Loucy (cell line): ENCODE measurements around the gene FCHSD2.
"Not testable (repeated sequence)": the region's sequence is repeated elsewhere in the genome, so short reads cannot be mapped to it uniquely, and the experiment has no call there.

Experiments used
- H2AFZ ChIP-seq: fragments of 200-600 bp; sonication (generic); 2 replicates; pipeline ENCODE4 v1.6.0; 2016; ENCODE audit warnings: antibody characterized with exemption, mild to moderate bottlenecking, low read length, moderate library complexity
- H3F3A ChIP-seq: fragments of 200-600 bp; 2 replicates; pipeline ENCODE4 v1.6.0; 2016; ENCODE audit warnings: antibody characterized with exemption, low read depth, mild to moderate bottlenecking
- H3K27me3 ChIP-seq: fragments of 200-600 bp; sonication (generic); 2 replicates; pipeline ENCODE4 v1.6.1; 2014; ENCODE audit warnings: low read length, mild to moderate bottlenecking; ENCODE audit not compliant: insufficient read depth, poor library complexity, severe bottlenecking
- H3K36me3 ChIP-seq: fragments of 200-600 bp; sonication (generic); 2 replicates; pipeline ENCODE4 v1.6.1; 2016; ENCODE audit warnings: low read length; ENCODE audit not compliant: insufficient read depth
- H3K4me1 ChIP-seq: fragments of 200-600 bp; sonication (generic); 2 replicates; pipeline ENCODE4 v1.5.1; 2014; ENCODE audit warnings: low read length, mild to moderate bottlenecking; ENCODE audit not compliant: insufficient read depth, poor library complexity, severe bottlenecking
- H3K4me2 ChIP-seq: fragments of 200-600 bp; sonication (generic); 2 replicates; pipeline ENCODE4 v1.6.0; 2014; ENCODE audit warnings: antibody characterized with exemption, low read length, low read depth, mild to moderate bottlenecking; ENCODE audit not compliant: poor library complexity, severe bottlenecking
- H3K4me3 ChIP-seq: fragments of 200-600 bp; sonication (generic); 2 replicates; pipeline ENCODE4 v1.5.1; 2014; ENCODE audit warnings: low read length, mild to moderate bottlenecking, mixed read lengths; ENCODE audit not compliant: poor library complexity, severe bottlenecking
- H3K79me2 ChIP-seq: fragments of 200-600 bp; sonication (generic); 2 replicates; pipeline ENCODE4 v1.6.1; 2014; ENCODE audit warnings: low read length; ENCODE audit not compliant: insufficient read depth
- H3K9ac ChIP-seq: fragments of 200-600 bp; sonication (generic); 2 replicates; pipeline ENCODE4 v1.6.0; 2014; ENCODE audit warnings: mild to moderate bottlenecking, low read depth, low read length, moderate library complexity; ENCODE audit not compliant: poor library complexity, severe bottlenecking
- H3K9me2 ChIP-seq: fragments of 200-600 bp; sonication (generic); replicated peaks from 2 replicates; pipeline ENCODE4 v1.6.1; 2016; ENCODE audit warnings: low read depth, low read length, mixed read lengths
- H3K9me3 ChIP-seq: fragments of 200-600 bp; sonication (generic); 2 replicates; pipeline ENCODE4 v1.6.1; 2014; ENCODE audit warnings: mild to moderate bottlenecking, antibody characterized with exemption, low read length, low read depth; ENCODE audit not compliant: insufficient read depth
- H4K20me1 ChIP-seq: fragments of 200-600 bp; sonication (generic); 2 replicates; pipeline ENCODE4 v1.6.0; 2014; ENCODE audit warnings: antibody characterized with exemption, low read length, mild to moderate bottlenecking; ENCODE audit not compliant: insufficient read depth, poor library complexity, severe bottlenecking
- CTCF ChIP-seq: fragments of 200-600 bp; sonication (generic); conservative IDR thresholded peaks from 2 replicates; pipeline ENCODE4 v1.5.1; 2014; ENCODE audit warnings: mild to moderate bottlenecking, antibody characterized with exemption, low read length
- EZH2phosphoT487 ChIP-seq: fragments of 200-600 bp; IDR thresholded peaks from 2 replicates; pipeline ENCODE4 v1.6.1; 2018; ENCODE audit warnings: antibody characterized with exemption, mild to moderate bottlenecking, moderate library complexity, borderline replicate concordance

FCHSD2 gene

GRCh38 chr11:72808331-72808798, 333.8 kb downstream of the FCHSD2 start:
- H3K4me1 ChIP-seq: peaks cover 30% of the 10 kb centered on the region
- peaks cover 4% of the 10 kb centered on the region for H4K20me1 ChIP-seq
- no peaks in the 10 kb centered on the region for H3K9me3 ChIP-seq
- H3F3A ChIP-seq: 0 out of 2 replicates have a peak, but pooled peaks cover 5% of the 10 kb centered on the region
- no peaks in the 10 kb centered on the region for H3K27me3 ChIP-seq
- no peak overlapping the region for H3K4me3 ChIP-seq
- peaks cover 23% of the 10 kb centered on the region for H3K79me2 ChIP-seq
- H3K4me2 ChIP-seq: no peak overlapping the region
- H3K9me2 ChIP-seq: no peaks in the 10 kb centered on the region
- H3K36me3 ChIP-seq: no peaks in the 10 kb centered on the region
- TF ChIP-seq CTCF (no peak), EZH2phosphoT487 (no peak)
- H3K9ac ChIP-seq: peak overlapping the region; percentile 41
- H2AFZ ChIP-seq: no peak overlapping the region

GRCh38 chr11:72807792-72808191, 334.3 kb downstream of the FCHSD2 start:
- H3K9me3 ChIP-seq: no peaks in the 10 kb centered on the region
- H3F3A ChIP-seq: 0 out of 2 replicates have a peak, but pooled peaks cover 5% of the 10 kb centered on the region
- H3K4me1 ChIP-seq: peaks cover 26% of the 10 kb centered on the region
- no peak for TF ChIP-seq CTCF
- TF ChIP-seq EZH2phosphoT487: no peak
- H3K79me2 ChIP-seq: peaks cover 17% of the 10 kb centered on the region
- no peak overlapping the region for H2AFZ ChIP-seq
- H3K36me3 ChIP-seq: no peaks in the 10 kb centered on the region
- H4K20me1 ChIP-seq: peaks cover 4% of the 10 kb centered on the region
- H3K27me3 ChIP-seq: no peaks in the 10 kb centered on the region
- H3K4me3 ChIP-seq: no peak overlapping the region
- peak overlapping the region; percentile 41 for H3K9ac ChIP-seq
- no peaks in the 10 kb centered on the region for H3K9me2 ChIP-seq
- H3K4me2 ChIP-seq: no peak overlapping the region

- peaks cover 11% of the 10 kb centered on the region for H3K79me2 ChIP-seq
- no peak overlapping the region for H3K4me3 ChIP-seq
- H3K27me3 ChIP-seq: no peaks in the 10 kb centered on the region
- H3K4me2 ChIP-seq: peak overlapping the region; percentile 63
- no peaks in the 10 kb centered on the region for H3K9me3 ChIP-seq
- H3K9ac ChIP-seq: peak overlapping the region; percentile 41
- H3K4me1 ChIP-seq: peaks cover 20% of the 10 kb centered on the region
- H4K20me1 ChIP-seq: no peaks in the 10 kb centered on the region
- no peaks in the 10 kb centered on the region for H3K36me3 ChIP-seq
- TF ChIP-seq CTCF: no peak
- no peak for TF ChIP-seq EZH2phosphoT487
- H3K9me2 ChIP-seq: no peaks in the 10 kb centered on the region
- H3F3A ChIP-seq: 0 out of 2 replicates have a peak, but pooled peaks cover 5% of the 10 kb centered on the region
- H2AFZ ChIP-seq: 0 out of 2 replicates have a peak overlapping the region, but pooled peaks have one; percentile 35
These were observed 335.0 kb downstream of the FCHSD2 start for GRCh38 chr11:72807021-72807693.

- H3F3A ChIP-seq, H3K4me2 ChIP-seq: not testable (repeated sequence)
These were observed 335.7 kb downstream of the FCHSD2 start for GRCh38 chr11:72806378-72806777.

More at GRCh38 chr11:72806378-72806777, 335.7 kb downstream of the FCHSD2 start:
- not testable (repeated sequence) for H3K9me2 ChIP-seq, H2AFZ ChIP-seq, H3K4me3 ChIP-seq, H3K27me3 ChIP-seq, H3K79me2 ChIP-seq, H3K36me3 ChIP-seq, H3K9me3 ChIP-seq, H4K20me1 ChIP-seq
- Histone ChIP-seq H3K9ac (peak overlapping the region; percentile 41), H3K4me1 (peaks cover 16% of the 10 kb centered on the region)
